PC-9 (cell line): ENCODE measurements around the gene BLZF1.

Source experiments
- EZH2 ChIP-seq: fragments of 200-600 bp; sonication (generic); IDR thresholded peaks from 2 replicates; pipeline ENCODE4 v1.8.0; 2017; ENCODE audit warnings: antibody characterized with exemption, low read depth
- TF ChIP-seq, protein P1 (sequence below): fragments of 200-600 bp; sonication (generic); conservative IDR thresholded peaks from 2 replicates; pipeline ENCODE4 v1.6.1; 2017; ENCODE audit warnings: mixed run types, antibody characterized with exemption, mild to moderate bottlenecking, moderate library complexity

GRCh38 chr1:169330927-169331326 is 37.1 kb upstream of the BLZF1 start:
- TF ChIP-seq, protein P1, sequence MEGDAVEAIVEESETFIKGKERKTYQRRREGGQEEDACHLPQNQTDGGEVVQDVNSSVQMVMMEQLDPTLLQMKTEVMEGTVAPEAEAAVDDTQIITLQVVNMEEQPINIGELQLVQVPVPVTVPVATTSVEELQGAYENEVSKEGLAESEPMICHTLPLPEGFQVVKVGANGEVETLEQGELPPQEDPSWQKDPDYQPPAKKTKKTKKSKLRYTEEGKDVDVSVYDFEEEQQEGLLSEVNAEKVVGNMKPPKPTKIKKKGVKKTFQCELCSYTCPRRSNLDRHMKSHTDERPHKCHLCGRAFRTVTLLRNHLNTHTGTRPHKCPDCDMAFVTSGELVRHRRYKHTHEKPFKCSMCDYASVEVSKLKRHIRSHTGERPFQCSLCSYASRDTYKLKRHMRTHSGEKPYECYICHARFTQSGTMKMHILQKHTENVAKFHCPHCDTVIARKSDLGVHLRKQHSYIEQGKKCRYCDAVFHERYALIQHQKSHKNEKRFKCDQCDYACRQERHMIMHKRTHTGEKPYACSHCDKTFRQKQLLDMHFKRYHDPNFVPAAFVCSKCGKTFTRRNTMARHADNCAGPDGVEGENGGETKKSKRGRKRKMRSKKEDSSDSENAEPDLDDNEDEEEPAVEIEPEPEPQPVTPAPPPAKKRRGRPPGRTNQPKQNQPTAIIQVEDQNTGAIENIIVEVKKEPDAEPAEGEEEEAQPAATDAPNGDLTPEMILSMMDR, result no peak
- no peak for TF ChIP-seq EZH2
